OCI-LY7 (cell line): ENCODE measurements around the gene RNF167. TPM values are rescaled to one million over a fixed set of nuclear protein-coding genes. Genes with fewer than 3 reads are reported as not detected.

Experiments
- BruUV-seq: library from RNA; stranded (reverse); fragments of 400-500 nt; replicated peaks from 2 replicates; lab custom pipeline; 2021; lab: Mats Ljungman, UMichigan
- CTCF ChIA-PET: fragments of 300-600 bp; sonication (Branson Sonifier 250); formaldehyde crosslinking; loops from one replicate; lab custom pipeline; 2022; ENCODE audit warnings: antibody characterized with exemption; ENCODE audit not compliant: unreplicated experiment; lab: Charles Lee
- POLR2A ChIA-PET: fragments of 300-600 bp; sonication (Branson Sonifier 250); formaldehyde crosslinking; loops from one replicate; lab custom pipeline; 2022; ENCODE audit warnings: antibody characterized with exemption; lab: Charles Lee
- DNase-seq: peaks from one replicate; pipeline ENCODE4 v3.0.0-alpha.2; 2015; ENCODE audit warnings: low spot score
- H2AFZ ChIP-seq: fragments of 200-600 bp; sonication (generic), shearing (Covaris generic); 2 replicates; pipeline ENCODE4 v1.6.1; 2014; ENCODE audit warnings: mild to moderate bottlenecking, antibody characterized with exemption, low read length, moderate library complexity
- H3K27ac ChIP-seq: fragments of 200-600 bp; sonication (generic); 2 replicates; pipeline ENCODE4 v1.5.1; 2014; ENCODE audit warnings: mixed run types, low read depth, mild to moderate bottlenecking, moderate library complexity, low read length, inconsistent platforms; ENCODE audit not compliant: poor library complexity, severe bottlenecking
- H3K36me3 ChIP-seq: fragments of 200-600 bp; sonication (generic); 2 replicates; pipeline ENCODE4 v1.6.1; 2014; ENCODE audit warnings: mild to moderate bottlenecking, antibody characterized with exemption, low read length, moderate library complexity, mixed read lengths; ENCODE audit not compliant: insufficient read depth
- H3K4me1 ChIP-seq: fragments of 200-600 bp; sonication (generic); 2 replicates; pipeline ENCODE4 v1.5.1; 2014; ENCODE audit warnings: mild to moderate bottlenecking, low read length; ENCODE audit not compliant: insufficient read depth, poor library complexity, severe bottlenecking
- H3K4me2 ChIP-seq: fragments of 200-600 bp; sonication (generic); 2 replicates; pipeline ENCODE4 v1.6.1; 2014; ENCODE audit warnings: mild to moderate bottlenecking, low read length
- H3K4me3 ChIP-seq: fragments of 200-600 bp; sonication (generic); 2 replicates; pipeline ENCODE4 v1.5.1; 2014; ENCODE audit warnings: mild to moderate bottlenecking, low read depth, low read length; ENCODE audit not compliant: poor library complexity, severe bottlenecking
- H3K79me2 ChIP-seq: fragments of 200-600 bp; sonication (generic); 2 replicates; pipeline ENCODE4 v1.6.1; 2016; ENCODE audit warnings: low read depth, mild to moderate bottlenecking, low read length, moderate library complexity, mixed read lengths; ENCODE audit not compliant: insufficient read depth
- H3K9me2 ChIP-seq: fragments of 200-600 bp; sonication (generic); 2 replicates; pipeline ENCODE4 v1.6.1; 2016; ENCODE audit warnings: mild to moderate bottlenecking, low read length, mixed read lengths; ENCODE audit not compliant: insufficient read depth
- H3K9me3 ChIP-seq: fragments of 200-600 bp; sonication (generic); 2 replicates; pipeline ENCODE4 v1.6.1; 2014; ENCODE audit warnings: mild to moderate bottlenecking, mixed run types, low read length, mixed read lengths
- H4K20me1 ChIP-seq: fragments of 200-600 bp; sonication (generic); 2 replicates; pipeline ENCODE4 v1.6.1; 2014; ENCODE audit warnings: mild to moderate bottlenecking, antibody characterized with exemption, low read length, moderate library complexity, mixed read lengths; ENCODE audit not compliant: insufficient read depth
- CTCF ChIP-seq: fragments of 200-600 bp; sonication (generic); conservative IDR thresholded peaks from 2 replicates; pipeline ENCODE4 v1.5.1; 2014; ENCODE audit warnings: mild to moderate bottlenecking, antibody characterized with exemption, low read length, moderate library complexity, mixed read lengths
- EZH2phosphoT487 ChIP-seq: fragments of 200-600 bp; sonication (generic); IDR thresholded peaks from 2 replicates; pipeline ENCODE4 v1.6.1; 2018; ENCODE audit warnings: low read depth, borderline replicate concordance, mild to moderate bottlenecking, mixed run types, antibody characterized with exemption, low read length, moderate library complexity, mixed read lengths
- intact Hi-C: fragments of 100-400 bp; cut with micrococcal nuclease; formaldehyde crosslinking; loops from one replicate; pipeline ENCODE4 v1.10.0; 2022; ENCODE audit not compliant: unreplicated experiment
- total RNA-seq, 2 experiments: library from RNA; depleted of rRNA in 1 of 2; stranded (reverse); fragments of >200 nt in 1 of 2; shearing (Covaris generic) in 1 of 2; gene quantifications; 2 replicates each; pipeline ENCODE4 v1.2.3, GENCODE V29; 2014 to 2022

The RNF167 gene
- total RNA-seq, 2 experiments from 2014 or later, result 46.5 to 124 TPM

- H4K20me1 ChIP-seq, result no peaks in the 10 kb centered on the region
- H3K4me2 ChIP-seq, result no peak overlapping the region
- ChIA-PET CTCF (no interaction called here), POLR2A (interaction anchor here (0.7 to 5.9 kb wide), 2 partner anchors 12 to 15 kb away, joined by 3 to 51 read pairs; partner anchors contain the start of genes RNF167, SLC25A11 and SPAG7)
- no TSS peak for BruUV-seq
- no peaks in the 10 kb centered on the region for H3K9me2 ChIP-seq
- H3K36me3 ChIP-seq, result peaks cover 8% of the 10 kb centered on the region; the same call in 1 of the 2 replicates
- no peaks in the 10 kb centered on the region; the same call in 1 of the 2 replicates for H3K79me2 ChIP-seq
- no peak overlapping the region for H2AFZ ChIP-seq
- no peak for DNase-seq
- H3K9me3 ChIP-seq, result no peaks in the 10 kb centered on the region
- no peak overlapping the region for H3K27ac ChIP-seq
- H3K4me1 ChIP-seq, result peaks cover 27% of the 10 kb centered on the region
- TF ChIP-seq EZH2phosphoT487, result no peak
- no peak for TF ChIP-seq CTCF
- H3K4me3 ChIP-seq, result no peak overlapping the region
- intact Hi-C loops, result no loop called here
Measured at GRCh38 chr17:4955091-4955490, 15.0 kb downstream of the RNF167 start.

GRCh38 chr17:4956493-4957061, 16.5 kb downstream of the RNF167 start:
- no peaks in the 10 kb centered on the region for H4K20me1 ChIP-seq
- peaks cover 14% of the 10 kb centered on the region for H3K36me3 ChIP-seq
- no peaks in the 10 kb centered on the region for H3K9me3 ChIP-seq
- no peaks in the 10 kb centered on the region for H3K79me2 ChIP-seq
- H3K4me2 ChIP-seq, result no peak overlapping the region
- H3K27ac ChIP-seq, result no peak overlapping the region
- peaks cover 12% of the 10 kb centered on the region for H3K4me1 ChIP-seq
- H3K4me3 ChIP-seq, result no peak overlapping the region
- H2AFZ ChIP-seq, result no peak overlapping the region
- peak; percentile 47 for DNase-seq
- TF ChIP-seq CTCF, result peak; percentile 79
- TF ChIP-seq EZH2phosphoT487, result no peak
- CTCF ChIA-PET, result no interaction called here
- no peaks in the 10 kb centered on the region for H3K9me2 ChIP-seq
- intact Hi-C loops, result no loop called here
- POLR2A ChIA-PET, result interaction anchor here (2.0 kb wide), 1 partner anchor 10 kb away, joined by 8 read pairs; the partner anchor contains the start of gene SPAG7
- no TSS peak for BruUV-seq

- TF ChIP-seq EZH2phosphoT487 (no peak), CTCF (no peak)
- no peak overlapping the region for H2AFZ ChIP-seq
- H3K4me3 ChIP-seq, result no peak overlapping the region
- H3K79me2 ChIP-seq, result no peaks in the 10 kb centered on the region
- POLR2A ChIA-PET, result interaction anchor here (0.5 to 2.0 kb wide), 4 partner anchors 9 to 877 kb away, joined by 3 to 8 read pairs (median 5); partner anchors contain the start of gene SPAG7
- H3K9me2 ChIP-seq, result no peaks in the 10 kb centered on the region
- peaks cover 7% of the 10 kb centered on the region for H3K4me1 ChIP-seq
- DNase-seq, result no peak
- BruUV-seq, result no TSS peak
- no peak overlapping the region for H3K4me2 ChIP-seq
- H4K20me1 ChIP-seq, result no peaks in the 10 kb centered on the region
- no peaks in the 10 kb centered on the region for H3K9me3 ChIP-seq
- peaks cover 14% of the 10 kb centered on the region for H3K36me3 ChIP-seq
- intact Hi-C loops, result no loop called here
- CTCF ChIA-PET, result no interaction called here
- H3K27ac ChIP-seq, result no peak overlapping the region
Measured at GRCh38 chr17:4958102-4958501, 18.0 kb downstream of the RNF167 start.
